ENCODE measurements around the gene VARS1. TPM values are rescaled to one million over a fixed set of nuclear protein-coding genes. Genes with fewer than 3 reads are reported as not detected.
"Not testable (repeated sequence)": the region's sequence is repeated elsewhere in the genome, so short reads cannot be mapped to it uniquely, and the experiment has no call there.

Gene VARS1
- 48.1 and 53.7 TPM in 2 replicates for total RNA-seq

GRCh38 chr6:31795616-31796298, at the start of gene VARS1:
Gene VARS1, minus strand, starts transcription at chr6:31795752. Its CDS starts 535 bp downstream, at chr6:31795217.
- DNase-seq (ENCODE audit: low read depth in 2 of 2), result peak; percentile 75 to 92

GRCh38 chr6:31844507-31844906, 49.0 kb upstream of the VARS1 start:
- DNase-seq (ENCODE audit: low read depth in 2 of 2), result no peak

- DNase-seq (ENCODE audit: low read depth in 2 of 2), result no peak
Observed at GRCh38 chr6:31842053-31842452, 46.5 kb upstream of the VARS1 start.

GRCh38 chr6:31839779-31840126, 44.2 kb upstream of the VARS1 start:
- DNase-seq (ENCODE audit: low read depth in 2 of 2), result not testable (repeated sequence)

GRCh38 chr6:31838968-31839367, 43.4 kb upstream of the VARS1 start:
- no peak for DNase-seq (ENCODE audit: low read depth in 2 of 2)

- DNase-seq (ENCODE audit: low read depth in 2 of 2), result not testable (repeated sequence)
Observed at GRCh38 chr6:31838114-31838553, 42.6 kb upstream of the VARS1 start.

- DNase-seq (ENCODE audit: low read depth in 2 of 2), result peak; percentile 53
Observed at GRCh38 chr6:31837369-31838113, 42.0 kb upstream of the VARS1 start.

GRCh38 chr6:31836474-31837368, 41.2 kb upstream of the VARS1 start:
- peak in 1 of 2 donors; percentile 38 for DNase-seq (ENCODE audit: low read depth in 2 of 2)

- no peak for DNase-seq (ENCODE audit: low read depth in 2 of 2)
Observed at GRCh38 chr6:31836047-31836473, 40.5 kb upstream of the VARS1 start.

GRCh38 chr6:31834367-31835250, 39.1 kb upstream of the VARS1 start:
- DNase-seq (ENCODE audit: low read depth in 2 of 2), result peak; percentile 81 to 87

- no peak for DNase-seq (ENCODE audit: low read depth in 2 of 2)
Observed at GRCh38 chr6:31831350-31832215, 36.0 kb upstream of the VARS1 start.

GRCh38 chr6:31830886-31831335, 35.4 kb upstream of the VARS1 start:
- DNase-seq (ENCODE audit: low read depth in 2 of 2), result no peak

GRCh38 chr6:31829633-31830283, 34.2 kb upstream of the VARS1 start:
- DNase-seq (ENCODE audit: low read depth in 2 of 2), result peak in 1 of 2 donors; percentile 60

- DNase-seq (ENCODE audit: low read depth in 2 of 2), result peak; percentile 88 to 99
Observed at GRCh38 chr6:31827286-31828079, 31.9 kb upstream of the VARS1 start, which contains the start of gene HSPA1B. Gene HSPA1B, plus strand, starts transcription at chr6:31827738. Its CDS starts 213 bp downstream, at chr6:31827951.

- DNase-seq (ENCODE audit: low read depth in 2 of 2), result no peak
Observed at GRCh38 chr6:31826793-31827285, 31.3 kb upstream of the VARS1 start.

GRCh38 chr6:31825553-31825952, 30.0 kb upstream of the VARS1 start:
- DNase-seq (ENCODE audit: low read depth in 2 of 2), result no peak

- not testable (repeated sequence) for DNase-seq (ENCODE audit: low read depth in 2 of 2)
Observed at GRCh38 chr6:31823592-31824196, 28.1 kb upstream of the VARS1 start.

Measured in dermis microvascular lymphatic vessel endothelial cell (primary cell).